KMS-11 (cell line): Measurements from ENCODE around the gene ACSS1.

Source experiments
- H2AFZ ChIP-seq: fragments of 200-600 bp; sonication (generic); 2 replicates; pipeline ENCODE4 v1.6.1; 2016; ENCODE audit warnings: antibody characterized with exemption, mixed run types, low read depth
- H3K27ac ChIP-seq: fragments of 200-600 bp; sonication (generic); 2 replicates; pipeline ENCODE4 v1.6.1; 2016; ENCODE audit warnings: mild to moderate bottlenecking, mixed run types
- H3K27me3 ChIP-seq: fragments of 200-600 bp; sonication (generic); 2 replicates; pipeline ENCODE4 v1.6.1; 2017; ENCODE audit warnings: mild to moderate bottlenecking, low read depth, mixed run types, moderate library complexity; ENCODE audit not compliant: insufficient read depth
- H3K36me3 ChIP-seq: fragments of 200-600 bp; sonication (generic); 2 replicates; pipeline ENCODE4 v1.6.1; 2017; ENCODE audit warnings: mild to moderate bottlenecking, mixed run types; ENCODE audit not compliant: insufficient read depth
- H3K4me1 ChIP-seq: fragments of 200-600 bp; sonication (generic); 2 replicates; pipeline ENCODE4 v1.6.1; 2016; ENCODE audit warnings: mild to moderate bottlenecking, low read depth, mixed run types; ENCODE audit not compliant: poor library complexity, severe bottlenecking
- H3K4me2 ChIP-seq: fragments of 200-600 bp; sonication (generic); 2 replicates; pipeline ENCODE4 v1.7.0; 2016; ENCODE audit warnings: mild to moderate bottlenecking, mixed run types
- H3K4me3 ChIP-seq: fragments of 200-600 bp; sonication (generic); IDR thresholded peaks from 2 replicates; pipeline ENCODE4 v1.6.1; 2017; ENCODE audit warnings: low read depth, low read length, mixed read lengths; ENCODE audit not compliant: insufficient read depth
- H3K79me2 ChIP-seq: fragments of 200-600 bp; sonication (generic); 2 replicates; pipeline ENCODE4 v1.6.1; 2016; ENCODE audit warnings: low read depth, mixed run types; ENCODE audit not compliant: insufficient read depth
- H3K9ac ChIP-seq: fragments of 200-600 bp; sonication (generic); 2 replicates; pipeline ENCODE4 v1.6.1; 2016; ENCODE audit warnings: mild to moderate bottlenecking, mixed run types
- H4K20me1 ChIP-seq: fragments of 200-600 bp; sonication (generic); 2 replicates; pipeline ENCODE4 v1.6.1; 2016; ENCODE audit warnings: mild to moderate bottlenecking, mixed run types; ENCODE audit not compliant: insufficient read depth
- CTCF ChIP-seq: fragments of 200-600 bp; sonication (generic); conservative IDR thresholded peaks from 2 replicates; pipeline ENCODE4 v1.6.1; 2017; ENCODE audit warnings: low read depth, mild to moderate bottlenecking, antibody characterized with exemption, low read length, moderate library complexity, mixed read lengths

ACSS1 gene

GRCh38 chr20:25081065-25081729, 23.3 kb upstream of the ACSS1 start:
- no peak for TF ChIP-seq CTCF

DNA sequence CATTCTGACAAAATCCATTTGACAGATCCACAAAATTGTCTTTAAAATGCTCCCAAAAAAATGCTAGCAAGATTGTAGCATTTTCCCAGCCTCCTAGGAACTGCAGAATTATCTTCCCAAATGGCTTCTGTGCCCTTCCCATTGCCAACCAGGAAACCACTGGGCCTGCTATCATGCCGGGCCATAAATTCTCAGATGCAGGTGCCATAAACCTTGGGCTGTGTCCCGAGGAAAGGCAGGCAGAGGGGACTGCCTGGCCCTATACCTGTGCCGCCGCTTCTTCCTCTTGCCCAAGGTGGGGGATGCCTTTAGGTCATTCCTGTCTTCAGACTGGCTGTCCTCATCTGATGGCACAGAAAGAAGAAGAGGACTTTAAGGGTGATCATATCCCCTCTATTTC, 21.2 kb upstream of the ACSS1 start:
- no peaks in the 10 kb centered on the region for H3K27me3 ChIP-seq

More at GRCh38 chr20:25081065-25081729, 23.3 kb upstream of the ACSS1 start:
- no peaks in the 10 kb centered on the region for H3K36me3 ChIP-seq
- no peak overlapping the region for H3K9ac ChIP-seq
- no peaks in the 10 kb centered on the region for H4K20me1 ChIP-seq
- no peak overlapping the region for H3K27ac ChIP-seq
- no peak overlapping the region for H3K4me3 ChIP-seq
- no peaks in the 10 kb centered on the region for H3K79me2 ChIP-seq
- peaks cover 11% of the 10 kb centered on the region for H3K4me1 ChIP-seq
- no peak overlapping the region for H3K4me2 ChIP-seq
- H3K27me3 ChIP-seq = no peaks in the 10 kb centered on the region
- no peak overlapping the region for H2AFZ ChIP-seq

DNA sequence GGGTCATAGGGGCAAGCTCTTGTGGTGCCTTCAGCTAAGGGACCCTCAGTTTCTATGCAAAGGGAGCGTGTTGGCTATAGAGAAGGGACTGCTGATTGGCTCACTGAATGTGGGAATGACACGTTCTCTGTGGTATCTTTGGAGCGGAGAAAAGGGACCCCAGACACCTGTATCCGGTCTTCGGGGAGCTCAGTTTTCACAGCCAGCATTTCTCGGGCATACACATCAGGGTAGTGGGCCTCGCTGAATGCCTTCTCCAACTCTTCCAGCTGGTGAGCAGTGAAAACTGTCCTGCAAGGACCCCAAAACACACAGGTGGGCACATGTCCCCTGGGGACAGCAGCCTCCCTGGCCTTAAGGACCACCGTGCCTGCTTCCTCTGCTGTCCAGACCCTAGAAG, 20.7 kb upstream of the ACSS1 start:
- Histone ChIP-seq H3K36me3 (no peaks in the 10 kb centered on the region), H3K27ac (no peak overlapping the region), H3K79me2 (no peaks in the 10 kb centered on the region), H4K20me1 (no peaks in the 10 kb centered on the region), H3K27me3 (no peaks in the 10 kb centered on the region), H2AFZ (no peak overlapping the region), H3K4me2 (no peak overlapping the region), H3K4me3 (no peak overlapping the region), H3K4me1 (peaks cover 16% of the 10 kb centered on the region), H3K9ac (no peak overlapping the region)
- TF ChIP-seq CTCF = no peak

More for the DNA sequence above, 21.2 kb upstream of the ACSS1 start:
- H3K36me3 ChIP-seq = no peaks in the 10 kb centered on the region
- H4K20me1 ChIP-seq = no peaks in the 10 kb centered on the region
- no peak overlapping the region for H3K4me2 ChIP-seq
- no peak overlapping the region for H3K4me3 ChIP-seq
- H3K79me2 ChIP-seq = no peaks in the 10 kb centered on the region
- H3K9ac ChIP-seq = no peak overlapping the region
- H3K27ac ChIP-seq = no peak overlapping the region
- no peak overlapping the region for H2AFZ ChIP-seq
- H3K4me1 ChIP-seq = peaks cover 16% of the 10 kb centered on the region
- no peak for TF ChIP-seq CTCF

DNA sequence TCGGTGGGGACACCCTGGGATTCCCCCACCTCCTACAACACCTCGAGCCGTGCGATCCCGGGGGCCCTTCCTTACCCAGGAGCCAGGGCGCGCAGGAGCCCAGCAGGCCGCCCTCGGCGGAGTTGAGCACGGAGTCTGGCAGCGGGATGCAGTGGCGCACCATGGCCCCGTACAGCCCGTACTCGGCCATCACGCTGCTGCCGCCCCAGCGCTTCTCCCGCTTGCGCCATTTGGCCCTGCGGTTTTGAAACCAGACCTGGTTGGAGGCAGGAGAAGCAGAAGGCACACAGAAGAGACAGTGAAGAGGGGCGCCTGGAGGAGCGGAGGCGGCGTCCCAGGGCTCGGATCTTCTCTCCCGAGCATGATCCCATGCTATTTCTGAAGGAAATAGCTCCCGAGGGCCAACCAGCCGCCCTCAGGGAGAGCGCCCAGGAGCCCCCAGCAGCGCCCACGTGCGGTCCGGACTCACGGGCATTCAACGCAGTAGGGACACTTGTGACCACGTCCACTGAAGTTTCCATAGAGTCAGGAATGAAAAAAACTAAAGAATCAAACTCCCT, 19.8 kb upstream of the ACSS1 start:
- Histone ChIP-seq H3K27me3 (no peaks in the 10 kb centered on the region), H4K20me1 (no peaks in the 10 kb centered on the region), H2AFZ (no peak overlapping the region), H3K27ac (no peak overlapping the region), H3K4me3 (no peak overlapping the region), H3K9ac (no peak overlapping the region), H3K79me2 (no peaks in the 10 kb centered on the region), H3K36me3 (no peaks in the 10 kb centered on the region), H3K4me2 (no peak overlapping the region), H3K4me1 (peaks cover 16% of the 10 kb centered on the region)
- TF ChIP-seq CTCF = no peak
